HG03378 (cell line): ENCODE data around the gene CCDC184.
"Not testable (repeated sequence)": the region's sequence is repeated elsewhere in the genome, so short reads cannot be mapped to it uniquely, and the experiment has no call there.

ENCODE experiments used
- ATAC-seq: cut with Tn5 transposase; IDR thresholded peaks from one replicate; pipeline ENCODE4 v1.9.1; 2021; ENCODE audit warnings: mild to moderate bottlenecking, moderate library complexity; ENCODE audit not compliant: unreplicated experiment

Gene CCDC184

GRCh38 chr12:48183091-48183875, at the start of gene CCDC184:
CCDC184 (plus strand) TSS chr12:48183644; CDS start chr12:48184123, 479 bp downstream.
- peak; percentile 55 for ATAC-seq

GRCh38 chr12:48135027-48135426, 48.4 kb upstream of the CCDC184 start:
- no peak for ATAC-seq

GRCh38 chr12:48142818-48143674, 40.4 kb upstream of the CCDC184 start:
- no peak for ATAC-seq

GRCh38 chr12:48143898-48144297, 39.5 kb upstream of the CCDC184 start:
- no peak for ATAC-seq

- no peak for ATAC-seq
Observed at GRCh38 chr12:48145981-48146380, 37.5 kb upstream of the CCDC184 start.

- ATAC-seq: no peak
Observed at GRCh38 chr12:48151103-48151771, 32.2 kb upstream of the CCDC184 start.

- ATAC-seq: not testable (repeated sequence)
Observed at GRCh38 chr12:48155786-48156185, 27.7 kb upstream of the CCDC184 start.

- ATAC-seq: no peak
Observed at GRCh38 chr12:48156652-48157017, 26.8 kb upstream of the CCDC184 start.

GRCh38 chr12:48157018-48157888, 26.2 kb upstream of the CCDC184 start, which contains the start of gene ASB8:
ASB8 (minus strand) TSS chr12:48157515; CDS start chr12:48153496, 4,019 bp downstream.
- ATAC-seq: peak; percentile 91

- ATAC-seq: no peak
Observed at GRCh38 chr12:48157889-48158370, 25.5 kb upstream of the CCDC184 start.

- ATAC-seq: no peak
Observed at GRCh38 chr12:48160046-48160445, 23.4 kb upstream of the CCDC184 start.

GRCh38 chr12:48160807-48161206, 22.6 kb upstream of the CCDC184 start:
- ATAC-seq: no peak

- no peak for ATAC-seq
Observed at GRCh38 chr12:48163150-48163747, 20.2 kb upstream of the CCDC184 start.

- ATAC-seq: no peak
Observed at GRCh38 chr12:48164451-48164850, 19.0 kb upstream of the CCDC184 start.

GRCh38 chr12:48165089-48165981, 18.1 kb upstream of the CCDC184 start:
- ATAC-seq: no peak

- no peak for ATAC-seq
Observed at GRCh38 chr12:48169011-48169410, 14.4 kb upstream of the CCDC184 start.

GRCh38 chr12:48175613-48176416, 7.6 kb upstream of the CCDC184 start:
- ATAC-seq: no peak

GRCh38 chr12:48176417-48176751, 7.1 kb upstream of the CCDC184 start:
- no peak for ATAC-seq
